ENCODE measurements around the gene GHRH. TPM values are rescaled to one million over a fixed set of nuclear protein-coding genes. Genes with fewer than 3 reads are reported as not detected.

The GHRH gene
- total RNA-seq, 4 donors from 2014 or later, result not detected

DNA sequence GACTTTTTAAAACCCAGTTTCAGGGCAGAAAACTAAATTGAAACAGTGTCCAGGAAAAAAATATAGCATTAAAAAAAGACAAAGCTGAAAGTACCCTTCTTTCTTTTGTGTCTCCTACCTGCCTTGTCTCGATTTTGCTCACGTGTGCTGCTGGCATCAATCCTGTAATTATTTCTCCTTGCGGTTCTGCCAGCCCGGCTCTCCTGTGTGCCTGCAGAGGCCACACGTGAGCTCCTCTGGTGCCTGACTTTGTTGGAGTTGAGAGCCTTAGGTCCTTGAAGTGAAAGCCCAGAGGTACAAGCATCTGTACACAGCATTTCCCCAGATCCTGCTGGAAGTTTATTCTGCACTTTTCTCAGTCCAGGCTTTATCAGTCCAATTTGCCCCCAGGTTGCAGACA is 36.5 kb downstream of the GHRH start:
- no peak for DNase-seq (ENCODE audit: extremely low spot score)
- H3K36me3 ChIP-seq, result peaks cover 39 to 76% (median 63%) of the 10 kb centered on the region in 4 donors
- TF ChIP-seq EP300 (IDR thresholded peaks at IDR 0.05) (no peak), POLR2AphosphoS5 (IDR thresholded peaks at IDR 0.05) (no peak), POLR2A (IDR thresholded peaks at IDR 0.05; ENCODE audit: low read depth) (no peak)
- TF ChIP-seq, protein P1, sequence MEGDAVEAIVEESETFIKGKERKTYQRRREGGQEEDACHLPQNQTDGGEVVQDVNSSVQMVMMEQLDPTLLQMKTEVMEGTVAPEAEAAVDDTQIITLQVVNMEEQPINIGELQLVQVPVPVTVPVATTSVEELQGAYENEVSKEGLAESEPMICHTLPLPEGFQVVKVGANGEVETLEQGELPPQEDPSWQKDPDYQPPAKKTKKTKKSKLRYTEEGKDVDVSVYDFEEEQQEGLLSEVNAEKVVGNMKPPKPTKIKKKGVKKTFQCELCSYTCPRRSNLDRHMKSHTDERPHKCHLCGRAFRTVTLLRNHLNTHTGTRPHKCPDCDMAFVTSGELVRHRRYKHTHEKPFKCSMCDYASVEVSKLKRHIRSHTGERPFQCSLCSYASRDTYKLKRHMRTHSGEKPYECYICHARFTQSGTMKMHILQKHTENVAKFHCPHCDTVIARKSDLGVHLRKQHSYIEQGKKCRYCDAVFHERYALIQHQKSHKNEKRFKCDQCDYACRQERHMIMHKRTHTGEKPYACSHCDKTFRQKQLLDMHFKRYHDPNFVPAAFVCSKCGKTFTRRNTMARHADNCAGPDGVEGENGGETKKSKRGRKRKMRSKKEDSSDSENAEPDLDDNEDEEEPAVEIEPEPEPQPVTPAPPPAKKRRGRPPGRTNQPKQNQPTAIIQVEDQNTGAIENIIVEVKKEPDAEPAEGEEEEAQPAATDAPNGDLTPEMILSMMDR (IDR thresholded peaks at IDR 0.05), result no peak
- intact Hi-C loops (cut with DNase I), result no loop called here
- no peaks in the 10 kb centered on the region for H3K27me3 ChIP-seq
- 84% methylated on average over 5 of the region's 5 CpGs for WGBS
- H3K27ac ChIP-seq (replicated peaks in 1 of 4), result no peak overlapping the region
- H3K4me1 ChIP-seq, result peaks cover 30 to 66% (median 58%) of the 10 kb centered on the region in 4 donors
- H3K4me3 ChIP-seq, result no peak overlapping the region
- H3K9me3 ChIP-seq, result no peaks in the 10 kb centered on the region

DNA sequence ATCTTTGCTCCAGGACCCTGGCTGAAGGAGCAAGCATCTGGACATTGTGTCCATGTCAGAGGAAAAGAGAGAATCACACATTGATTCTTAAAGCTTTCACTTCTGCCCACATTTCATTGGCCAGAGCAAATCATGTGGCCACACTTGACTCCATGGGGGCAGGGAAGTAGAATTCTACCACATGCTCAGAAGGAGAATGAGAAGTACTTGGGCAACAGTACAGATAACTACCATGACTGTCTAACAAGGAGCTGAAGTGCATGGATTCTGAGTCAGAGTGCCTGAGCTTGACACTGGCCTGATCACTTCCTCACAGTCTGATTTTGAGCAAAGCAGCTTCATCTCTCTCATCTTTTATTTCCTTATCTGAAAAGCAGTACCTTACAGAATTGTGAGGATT is 38.6 kb downstream of the GHRH start:
- peaks cover 26 to 69% (median 50%) of the 10 kb centered on the region in 4 donors for H3K36me3 ChIP-seq
- H3K27me3 ChIP-seq, result no peaks in the 10 kb centered on the region
- TF ChIP-seq POLR2AphosphoS5 (IDR thresholded peaks at IDR 0.05) (no peak), EP300 (IDR thresholded peaks at IDR 0.05) (no peak), POLR2A (IDR thresholded peaks at IDR 0.05; ENCODE audit: low read depth) (no peak)
- TF ChIP-seq, protein P1 (IDR thresholded peaks at IDR 0.05), result no peak
- no peak for DNase-seq (ENCODE audit: extremely low spot score)
- peaks cover 20 to 60% (median 56%) of the 10 kb centered on the region in 4 donors for H3K4me1 ChIP-seq
- intact Hi-C loops (cut with DNase I), result no loop called here
- no peak overlapping the region for H3K4me3 ChIP-seq
- H3K27ac ChIP-seq (replicated peaks in 1 of 4), result peak overlapping the region in 2 of 4 donors; percentile 16 to 67
- H3K9me3 ChIP-seq, result no peaks in the 10 kb centered on the region

DNA sequence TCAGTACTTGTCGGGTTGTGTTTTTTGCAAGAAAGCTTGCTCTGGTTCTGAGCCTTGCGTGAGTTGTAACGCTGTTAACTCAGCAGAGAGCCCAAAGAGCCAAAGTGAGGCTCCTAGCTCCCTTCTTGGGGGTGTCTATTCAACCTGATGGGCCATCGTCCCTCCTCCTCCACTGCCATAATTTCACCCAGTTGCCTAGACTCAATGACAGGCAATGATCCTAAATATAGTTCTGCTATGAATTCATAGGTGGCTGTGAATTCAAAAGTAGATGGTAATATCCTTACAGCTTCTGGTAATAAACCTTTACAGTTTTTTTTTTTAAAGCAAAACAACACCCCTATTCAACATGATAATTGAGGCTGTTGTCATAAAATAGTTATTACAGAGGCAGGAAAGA is 39.5 kb downstream of the GHRH start:
- H3K4me3 ChIP-seq, result no peak overlapping the region
- no peak for TF ChIP-seq POLR2A (IDR thresholded peaks at IDR 0.05; ENCODE audit: low read depth)
- TF ChIP-seq EP300 (IDR thresholded peaks at IDR 0.05), result no peak
- TF ChIP-seq POLR2AphosphoS5 (IDR thresholded peaks at IDR 0.05), result no peak
- TF ChIP-seq, protein P1 (IDR thresholded peaks at IDR 0.05), result no peak
- H3K36me3 ChIP-seq, result peaks cover 26 to 70% (median 55%) of the 10 kb centered on the region in 4 donors
- H3K4me1 ChIP-seq, result peaks cover 10 to 51% (median 46%) of the 10 kb centered on the region in 4 donors
- peak overlapping the region; percentile 34 to 67 (median 62) for H3K27ac ChIP-seq (replicated peaks in 1 of 4)
- H3K27me3 ChIP-seq, result no peaks in the 10 kb centered on the region
- 89% methylated on average over 4 of the region's 4 CpGs for WGBS
- intact Hi-C loops (cut with DNase I), result no loop called here
- no peaks in the 10 kb centered on the region for H3K9me3 ChIP-seq
- no peak for DNase-seq (ENCODE audit: extremely low spot score)

DNA sequence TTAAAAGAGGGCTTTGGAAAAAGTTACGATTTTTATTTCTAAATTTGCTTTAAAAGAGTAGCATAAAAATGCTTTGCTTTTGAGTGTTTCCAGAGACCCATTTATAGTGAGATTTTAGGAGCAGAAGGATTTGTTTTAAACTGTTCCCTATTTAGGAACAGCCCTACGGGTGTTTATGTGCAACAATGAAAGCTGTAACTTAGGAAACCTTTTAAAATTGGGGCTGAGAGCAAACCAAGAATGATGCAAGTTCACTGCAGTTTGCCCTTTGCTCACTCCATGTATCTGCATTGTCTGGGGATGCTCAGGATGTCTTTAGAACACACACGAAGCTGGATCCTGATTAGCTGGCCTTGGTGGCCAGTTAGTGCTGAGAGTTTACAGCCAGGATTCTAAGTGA is 40.9 kb downstream of the GHRH start:
- no peaks in the 10 kb centered on the region for H3K9me3 ChIP-seq
- DNase-seq (ENCODE audit: extremely low spot score), result no peak
- H3K27ac ChIP-seq (replicated peaks in 1 of 4), result peak overlapping the region; percentile 34 to 67 (median 62)
- peaks cover 6 to 39% (median 37%) of the 10 kb centered on the region in 4 donors for H3K4me1 ChIP-seq
- TF ChIP-seq, protein P1 (IDR thresholded peaks at IDR 0.05), result no peak
- intact Hi-C loops (cut with DNase I), result no loop called here
- H3K27me3 ChIP-seq, result no peaks in the 10 kb centered on the region
- peaks cover 22 to 70% (median 58%) of the 10 kb centered on the region in 4 donors for H3K36me3 ChIP-seq
- 29% methylated on average over 3 of the region's 3 CpGs for WGBS
- no peak overlapping the region for H3K4me3 ChIP-seq

Measured in esophagus muscularis mucosa (tissue), 4 donors.